C4-2B (cell line): ENCODE results near the gene NRG3.

Experiments used
- CTCF ChIP-seq: fragments of 450-650 bp; conservative IDR thresholded peaks from 2 replicates; pipeline ENCODE4 v1.5.1; 2017; ENCODE audit warnings: mild to moderate bottlenecking
- ZFX ChIP-seq: fragments of 450-650 bp; IDR thresholded peaks from 2 replicates; pipeline ENCODE4 v1.6.1; 2017

- TF ChIP-seq CTCF (no peak), ZFX (no peak)
Measured at GRCh38 chr10:82319562-82319961, 444.6 kb downstream of the NRG3 start.
